K562 (cell line): Measurements from ENCODE around the gene CUL1. TPM values are rescaled to one million over a fixed set of nuclear protein-coding genes. Genes with fewer than 3 reads are reported as not detected.
A peak's percentile ranks its signal among the peaks of the same experiment; 100 is the strongest.

ENCODE experiments used
- EHMT2 ChIP-seq: fragments of 450-650 bp; IDR thresholded peaks from 2 replicates; pipeline ENCODE4 v1.6.1; 2018; ENCODE audit warnings: antibody characterized with exemption
- EZH2 ChIP-seq: IDR thresholded peaks from 2 replicates; pipeline ENCODE4 v1.6.1; 2012; ENCODE audit warnings: low read depth, mild to moderate bottlenecking, inconsistent platforms, low read length, borderline replicate concordance
- FIP1L1 ChIP-seq: fragments of 200-400 bp; formaldehyde crosslinking; IDR thresholded peaks from 2 replicates; pipeline ENCODE4 v1.6.1; 2018; ENCODE audit warnings: mild to moderate bottlenecking, low read depth, low read length; ENCODE audit not compliant: poor library complexity, severe bottlenecking
- ILK ChIP-seq: fragments of 450-650 bp; IDR thresholded peaks from 2 replicates; pipeline ENCODE4 v1.6.1; 2016; ENCODE audit warnings: missing genetic modification characterization, low read depth, mild to moderate bottlenecking, missing compliant biosample characterization, moderate library complexity, borderline replicate concordance
- MCM5 ChIP-seq: fragments of 450-650 bp; IDR thresholded peaks from 2 replicates; pipeline ENCODE4 v1.6.1; 2016; ENCODE audit warnings: low read depth
- MEF2A ChIP-seq: IDR thresholded peaks from 2 replicates; pipeline ENCODE4 v1.6.1; 2011; ENCODE audit warnings: low read depth, mild to moderate bottlenecking, low read length, moderate library complexity; ENCODE audit not compliant: control insufficient read depth
- MEIS2 ChIP-seq: fragments of 450-650 bp; IDR thresholded peaks from 2 replicates; pipeline ENCODE4 v1.6.1; 2014; ENCODE audit warnings: mild to moderate bottlenecking; ENCODE audit not compliant: partially characterized antibody
- NEUROD1 ChIP-seq: fragments of 150-350 bp; IDR thresholded peaks from 2 replicates; pipeline ENCODE4 v1.6.1; 2014; ENCODE audit warnings: borderline replicate concordance, low read length, low read depth; ENCODE audit not compliant: partially characterized antibody
- PHTF2 ChIP-seq: fragments of 250-450 bp; sonication (Bioruptor Pico); IDR thresholded peaks from 2 replicates; pipeline ENCODE4 v1.5.0; 2021; ENCODE audit warnings: mild to moderate bottlenecking
- RB1 ChIP-seq: fragments of 450-650 bp; IDR thresholded peaks from 2 replicates; pipeline ENCODE4 v1.6.1; 2017; ENCODE audit warnings: low read depth, mild to moderate bottlenecking
- RCOR1 ChIP-seq, 2 experiments: IDR thresholded peaks; 2 replicates each; pipeline ENCODE4 v1.6.1; 2012; ENCODE audit warnings: low read depth in 2 of 2, low read length in 2 of 2, borderline replicate concordance in 1 of 2, improper control_type of control experiment in 1 of 2
- TFAM ChIP-seq: fragments of 250-450 bp; sonication (Bioruptor Pico); conservative IDR thresholded peaks from 2 replicates; pipeline ENCODE4 v1.5.0; 2021; ENCODE audit warnings: mild to moderate bottlenecking, moderate library complexity
- XRCC5 ChIP-seq: fragments of 200-400 bp; formaldehyde crosslinking; IDR thresholded peaks from 2 replicates; pipeline ENCODE4 v1.6.1; 2017; ENCODE audit warnings: low read depth, mild to moderate bottlenecking, low read length
- ZNF121 ChIP-seq: sonication (generic); formaldehyde crosslinking; conservative IDR thresholded peaks from 2 replicates; pipeline ENCODE4 v1.8.0; 2022; ENCODE audit warnings: missing genetic modification reagents
- ZNF133 ChIP-seq: fragments of 250-450 bp; sonication (Bioruptor Pico); IDR thresholded peaks from 2 replicates; pipeline ENCODE4 v1.4.0; 2020; ENCODE audit warnings: mild to moderate bottlenecking
- ZNF707 ChIP-seq: fragments of 250-450 bp; sonication (Bioruptor Pico); conservative IDR thresholded peaks from 2 replicates; pipeline ENCODE4 v1.8.0; 2022; ENCODE audit warnings: inconsistent platforms, mild to moderate bottlenecking, moderate library complexity
- polyA plus RNA-seq, 8 experiments: library from polyadenylated mRNA; depleted of rRNA in 4 of 8; stranded (reverse) in 5 of 8; unstranded in 3 of 8; fragments of >200 nt; fragmentation: Nextera tagmentation in 2 of 8; fragmentation: Illumina TruSeq in 1 of 8; extraction: Ambion mirVana in 2 of 8; extraction: Trizol in 1 of 8; gene quantifications; 2 replicates each; pipeline versions ENCODE4 v1.2.1 to v1.2.3, GENCODE V29; 2011 to 2014; ENCODE audit warnings: inconsistent platforms in 1 of 8, missing spikeins in 1 of 8
- total RNA-seq, 7 experiments: library from RNA; depleted of rRNA in 6 of 7; stranded (reverse); fragments of >200 nt in 6 of 7; fragmentation: Illumina TruSeq in 2 of 7; extraction: Trizol in 2 of 7; gene quantifications; 2 replicates each; pipeline versions ENCODE4 v1.2.1 to v1.2.3, GENCODE V29; 2011 to 2021; ENCODE audit warnings: low replicate concordance in 1 of 7
- TF ChIP-seq, protein P1 (sequence below), 2 experiments: fragments of 200-800 bp in 1 of 2; sonication (Bioruptor generic) in 1 of 2; sonication (generic) in 1 of 2; formaldehyde crosslinking in 1 of 2; IDR thresholded peaks in 1 of 2; conservative IDR thresholded peaks in 1 of 2; 2 replicates each; pipeline versions ENCODE4 v1.5.0 to v1.6.1; 2016 to 2020; ENCODE audit warnings: missing compliant biosample characterization in 1 of 2, missing genetic modification characterization in 1 of 2, missing genetic modification reagents in 1 of 2
- TF ChIP-seq, protein P2 (sequence below): fragments of 450-650 bp; conservative IDR thresholded peaks from 2 replicates; pipeline ENCODE4 v1.6.1; 2016; ENCODE audit warnings: missing genetic modification characterization, low read depth, mild to moderate bottlenecking, control low read depth, missing compliant biosample characterization
- TF ChIP-seq, protein P3 (sequence below): fragments of 250-450 bp; sonication (Bioruptor Pico); IDR thresholded peaks from 2 replicates; pipeline ENCODE4 v1.4.0; 2020; ENCODE audit warnings: mild to moderate bottlenecking, moderate library complexity
- TF ChIP-seq, protein P4 (sequence below): fragments of 250-450 bp; sonication (Bioruptor Pico); IDR thresholded peaks from 2 replicates; pipeline ENCODE4 v1.5.0; 2020; ENCODE audit warnings: mild to moderate bottlenecking, borderline replicate concordance

The CUL1 gene
- total and polyA plus RNA-seq, 9 of the 15 experiments (the other 6 are each of a cell fraction or from before 2014, with no cell fraction given): 31.5 to 107 (median 96.5) TPM

DNA sequence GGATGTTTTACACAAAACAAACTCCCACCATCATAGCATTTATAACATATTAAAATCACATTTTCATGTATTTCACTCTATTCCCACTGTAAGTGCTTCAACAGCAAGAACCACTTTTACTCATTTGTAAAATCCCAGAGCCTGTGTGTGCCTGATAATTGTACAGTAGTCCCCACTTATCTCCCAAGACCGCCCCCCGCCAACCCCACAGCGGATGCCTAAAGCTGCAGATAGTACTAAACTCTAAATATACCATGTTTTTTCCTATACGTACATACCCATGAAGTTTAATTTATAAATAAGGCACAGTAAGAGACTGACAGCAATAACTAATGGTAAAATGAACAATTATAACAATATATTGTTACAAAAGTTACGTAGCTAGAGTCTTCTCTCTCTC, 151.9 kb downstream of the CUL1 start (continued):
- TF ChIP-seq, protein P1, sequence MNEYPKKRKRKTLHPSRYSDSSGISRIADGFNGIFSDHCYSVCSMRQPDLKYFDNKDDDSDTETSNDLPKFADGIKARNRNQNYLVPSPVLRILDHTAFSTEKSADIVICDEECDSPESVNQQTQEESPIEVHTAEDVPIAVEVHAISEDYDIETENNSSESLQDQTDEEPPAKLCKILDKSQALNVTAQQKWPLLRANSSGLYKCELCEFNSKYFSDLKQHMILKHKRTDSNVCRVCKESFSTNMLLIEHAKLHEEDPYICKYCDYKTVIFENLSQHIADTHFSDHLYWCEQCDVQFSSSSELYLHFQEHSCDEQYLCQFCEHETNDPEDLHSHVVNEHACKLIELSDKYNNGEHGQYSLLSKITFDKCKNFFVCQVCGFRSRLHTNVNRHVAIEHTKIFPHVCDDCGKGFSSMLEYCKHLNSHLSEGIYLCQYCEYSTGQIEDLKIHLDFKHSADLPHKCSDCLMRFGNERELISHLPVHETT (CRISPR knock-in tag; conservative IDR thresholded peaks at IDR 0.05 in 1 of 2, IDR thresholded peaks at IDR 0.05 in 1 of 2): no peak
- TF ChIP-seq ZNF707 (no peak), ZNF121 (CRISPR knock-in tag) (no peak), NEUROD1 (no peak), EZH2 (no peak), MCM5 (no peak), EHMT2 (no peak), TFAM (CRISPR knock-in tag) (no peak), MEF2A (no peak), FIP1L1 (no peak), ZNF133 (CRISPR knock-in tag) (no peak), ILK (no peak), RCOR1 (IDR thresholded peaks at IDR 0.05; ENCODE audit: borderline replicate concordance in 1 of 2, low read depth in 2 of 2, low read length in 2 of 2) (peak in 1 of 2 experiments; percentile 85; a peak in 2 of 4 replicates), RB1 (no peak), XRCC5 (no peak), MEIS2 (no peak), PHTF2 (no peak)
- TF ChIP-seq, protein P2, sequence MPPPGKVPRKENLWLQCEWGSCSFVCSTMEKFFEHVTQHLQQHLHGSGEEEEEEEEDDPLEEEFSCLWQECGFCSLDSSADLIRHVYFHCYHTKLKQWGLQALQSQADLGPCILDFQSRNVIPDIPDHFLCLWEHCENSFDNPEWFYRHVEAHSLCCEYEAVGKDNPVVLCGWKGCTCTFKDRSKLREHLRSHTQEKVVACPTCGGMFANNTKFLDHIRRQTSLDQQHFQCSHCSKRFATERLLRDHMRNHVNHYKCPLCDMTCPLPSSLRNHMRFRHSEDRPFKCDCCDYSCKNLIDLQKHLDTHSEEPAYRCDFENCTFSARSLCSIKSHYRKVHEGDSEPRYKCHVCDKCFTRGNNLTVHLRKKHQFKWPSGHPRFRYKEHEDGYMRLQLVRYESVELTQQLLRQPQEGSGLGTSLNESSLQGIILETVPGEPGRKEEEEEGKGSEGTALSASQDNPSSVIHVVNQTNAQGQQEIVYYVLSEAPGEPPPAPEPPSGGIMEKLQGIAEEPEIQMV (tag): no peak
- TF ChIP-seq, protein P3, sequence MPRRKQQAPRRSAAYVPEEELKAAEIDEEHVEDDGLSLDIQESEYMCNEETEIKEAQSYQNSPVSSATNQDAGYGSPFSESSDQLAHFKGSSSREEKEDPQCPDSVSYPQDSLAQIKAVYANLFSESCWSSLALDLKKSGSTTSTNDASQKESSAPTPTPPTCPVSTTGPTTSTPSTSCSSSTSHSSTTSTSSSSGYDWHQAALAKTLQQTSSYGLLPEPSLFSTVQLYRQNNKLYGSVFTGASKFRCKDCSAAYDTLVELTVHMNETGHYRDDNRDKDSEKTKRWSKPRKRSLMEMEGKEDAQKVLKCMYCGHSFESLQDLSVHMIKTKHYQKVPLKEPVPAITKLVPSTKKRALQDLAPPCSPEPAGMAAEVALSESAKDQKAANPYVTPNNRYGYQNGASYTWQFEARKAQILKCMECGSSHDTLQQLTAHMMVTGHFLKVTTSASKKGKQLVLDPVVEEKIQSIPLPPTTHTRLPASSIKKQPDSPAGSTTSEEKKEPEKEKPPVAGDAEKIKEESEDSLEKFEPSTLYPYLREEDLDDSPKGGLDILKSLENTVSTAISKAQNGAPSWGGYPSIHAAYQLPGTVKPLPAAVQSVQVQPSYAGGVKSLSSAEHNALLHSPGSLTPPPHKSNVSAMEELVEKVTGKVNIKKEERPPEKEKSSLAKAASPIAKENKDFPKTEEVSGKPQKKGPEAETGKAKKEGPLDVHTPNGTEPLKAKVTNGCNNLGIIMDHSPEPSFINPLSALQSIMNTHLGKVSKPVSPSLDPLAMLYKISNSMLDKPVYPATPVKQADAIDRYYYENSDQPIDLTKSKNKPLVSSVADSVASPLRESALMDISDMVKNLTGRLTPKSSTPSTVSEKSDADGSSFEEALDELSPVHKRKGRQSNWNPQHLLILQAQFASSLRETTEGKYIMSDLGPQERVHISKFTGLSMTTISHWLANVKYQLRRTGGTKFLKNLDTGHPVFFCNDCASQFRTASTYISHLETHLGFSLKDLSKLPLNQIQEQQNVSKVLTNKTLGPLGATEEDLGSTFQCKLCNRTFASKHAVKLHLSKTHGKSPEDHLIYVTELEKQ (CRISPR knock-in tag): no peak
- TF ChIP-seq, protein P4, sequence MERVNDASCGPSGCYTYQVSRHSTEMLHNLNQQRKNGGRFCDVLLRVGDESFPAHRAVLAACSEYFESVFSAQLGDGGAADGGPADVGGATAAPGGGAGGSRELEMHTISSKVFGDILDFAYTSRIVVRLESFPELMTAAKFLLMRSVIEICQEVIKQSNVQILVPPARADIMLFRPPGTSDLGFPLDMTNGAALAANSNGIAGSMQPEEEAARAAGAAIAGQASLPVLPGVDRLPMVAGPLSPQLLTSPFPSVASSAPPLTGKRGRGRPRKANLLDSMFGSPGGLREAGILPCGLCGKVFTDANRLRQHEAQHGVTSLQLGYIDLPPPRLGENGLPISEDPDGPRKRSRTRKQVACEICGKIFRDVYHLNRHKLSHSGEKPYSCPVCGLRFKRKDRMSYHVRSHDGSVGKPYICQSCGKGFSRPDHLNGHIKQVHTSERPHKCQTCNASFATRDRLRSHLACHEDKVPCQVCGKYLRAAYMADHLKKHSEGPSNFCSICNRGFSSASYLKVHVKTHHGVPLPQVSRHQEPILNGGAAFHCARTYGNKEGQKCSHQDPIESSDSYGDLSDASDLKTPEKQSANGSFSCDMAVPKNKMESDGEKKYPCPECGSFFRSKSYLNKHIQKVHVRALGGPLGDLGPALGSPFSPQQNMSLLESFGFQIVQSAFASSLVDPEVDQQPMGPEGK (CRISPR knock-in tag): no peak
